ENCODE measurements around the gene ESYT1. TPM values are rescaled to one million over a fixed set of nuclear protein-coding genes. Genes with fewer than 3 reads are reported as not detected.

ESYT1 gene
- total RNA-seq, 2 donors from 2014 or later: 25.4 to 74.0 TPM

- H3K9me3 ChIP-seq: no peaks in the 10 kb centered on the region
- H3K27me3 ChIP-seq: no peaks in the 10 kb centered on the region
- no peak for TF ChIP-seq CTCF (IDR thresholded peaks at IDR 0.05)
- H3K4me3 ChIP-seq: peak overlapping the region; percentile 25 to 77
- H3K4me1 ChIP-seq: peaks cover 0 to 46% of the 10 kb centered on the region in 2 donors
- peak overlapping the region; percentile 81 to 87 for H3K27ac ChIP-seq
- no peak for DNase-seq (ENCODE audit: low spot score)
- H3K36me3 ChIP-seq: peaks cover 13% of the 10 kb centered on the region
Observed at GRCh38 chr12:56127485-56127887, 581 bp upstream of the ESYT1 start.

- H3K27ac ChIP-seq: peak overlapping the region; percentile 90
- H3K4me1 ChIP-seq: peaks cover 0 to 40% of the 10 kb centered on the region in 2 donors
- no peak for DNase-seq (ENCODE audit: low spot score)
- H3K36me3 ChIP-seq: peaks cover 25% of the 10 kb centered on the region
- H3K27me3 ChIP-seq: no peaks in the 10 kb centered on the region
- TF ChIP-seq CTCF (IDR thresholded peaks at IDR 0.05): no peak
- peak overlapping the region; percentile 67 to 77 for H3K4me3 ChIP-seq
- H3K9me3 ChIP-seq: no peaks in the 10 kb centered on the region
Observed at GRCh38 chr12:56128670-56129205, 671 bp downstream of the ESYT1 start.

- TF ChIP-seq CTCF (IDR thresholded peaks at IDR 0.05): no peak
- H3K4me1 ChIP-seq: peaks cover 0 to 40% of the 10 kb centered on the region in 2 donors
- H3K27me3 ChIP-seq: no peaks in the 10 kb centered on the region
- peak overlapping the region; percentile 67 to 77 for H3K4me3 ChIP-seq
- peaks cover 31% of the 10 kb centered on the region for H3K36me3 ChIP-seq
- no peaks in the 10 kb centered on the region for H3K9me3 ChIP-seq
- DNase-seq (ENCODE audit: low spot score): peak; percentile 74
- peak overlapping the region; percentile 90 for H3K27ac ChIP-seq
Observed at GRCh38 chr12:56129206-56129941, 1.3 kb downstream of the ESYT1 start.

GRCh38 chr12:56129942-56130495, 2.0 kb downstream of the ESYT1 start:
- Histone ChIP-seq H3K9me3 (no peaks in the 10 kb centered on the region), H3K27me3 (no peaks in the 10 kb centered on the region), H3K36me3 (peaks cover 37% of the 10 kb centered on the region), H3K27ac (peak overlapping the region; percentile 90), H3K4me3 (peak overlapping the region; percentile 67 to 77), H3K4me1 (peaks cover 0 to 40% of the 10 kb centered on the region in 2 donors)
- TF ChIP-seq CTCF (IDR thresholded peaks at IDR 0.05): no peak
- DNase-seq (ENCODE audit: low spot score): no peak

GRCh38 chr12:56130876-56131275, 2.8 kb downstream of the ESYT1 start:
- TF ChIP-seq CTCF (IDR thresholded peaks at IDR 0.05): no peak
- Histone ChIP-seq H3K9me3 (no peaks in the 10 kb centered on the region), H3K27ac (no peak overlapping the region), H3K27me3 (no peaks in the 10 kb centered on the region), H3K4me3 (no peak overlapping the region), H3K36me3 (peaks cover 40% of the 10 kb centered on the region), H3K4me1 (peaks cover 0 to 36% of the 10 kb centered on the region in 2 donors)
- DNase-seq (ENCODE audit: low spot score): no peak

Measured in right atrium auricular region (tissue), 2 donors.